GM18499 (cell line): ENCODE data around the gene TNS3.

Experiments used
- ATAC-seq: cut with Tn5 transposase; IDR thresholded peaks from one replicate; pipeline ENCODE4 v1.9.1; 2021; ENCODE audit warnings: moderate number of reproducible peaks; ENCODE audit not compliant: insufficient read depth, unreplicated experiment

The TNS3 gene

GRCh38 chr7:47225387-47226131, 356.4 kb downstream of the TNS3 start:
- ATAC-seq = no peak
